Testis (tissue), 3 donors: ENCODE results near the gene ZNF599. TPM values are rescaled to one million over a fixed set of nuclear protein-coding genes. Genes with fewer than 3 reads are reported as not detected.
"Not testable (repeated sequence)": the region's sequence is repeated elsewhere in the genome, so short reads cannot be mapped to it uniquely, and the experiment has no call there.

ENCODE experiments used
- DNase-seq: peaks from one replicate; pipeline ENCODE4 v3.0.0-alpha.2; 2019
- H3K27ac ChIP-seq, 2 donors: fragments of 200-600 bp; sonication (generic); one replicate each; pipeline ENCODE4 v1.5.1; 2019
- H3K27me3 ChIP-seq: fragments of 200-600 bp; sonication (generic); one replicate; pipeline ENCODE4 v1.5.1; 2019
- H3K36me3 ChIP-seq: fragments of 200-600 bp; sonication (generic); one replicate; pipeline ENCODE4 v1.5.1; 2017; ENCODE audit warnings: low read depth; ENCODE audit errors: missing control alignments
- H3K4me1 ChIP-seq: fragments of 200-600 bp; sonication (generic); one replicate; pipeline ENCODE4 v1.5.1; 2019
- H3K4me3 ChIP-seq, 2 donors: fragments of 200-600 bp; sonication (generic); one replicate each; pipeline ENCODE4 v1.5.1; 2017 to 2019
- H3K9me3 ChIP-seq: fragments of 200-600 bp; sonication (generic); one replicate; pipeline ENCODE4 v1.5.1; 2017
- CTCF ChIP-seq, 3 experiments: fragments of 450-650 bp in 2 of 3; fragments of 200-600 bp in 1 of 3; sonication (generic) in 1 of 3; IDR thresholded peaks; one replicate each; pipeline ENCODE4 v1.5.1; 2016 to 2019; ENCODE audit warnings: antibody characterized with exemption in 3 of 3, mild to moderate bottlenecking in 2 of 3, moderate library complexity in 1 of 3
- POLR2A ChIP-seq: fragments of 450-650 bp; IDR thresholded peaks from one replicate; pipeline ENCODE4 v1.6.1; 2017; ENCODE audit warnings: antibody characterized with exemption, mild to moderate bottlenecking, moderate library complexity
- WGBS, 2 donors: methylation state at CpG; one replicate each; pipeline ENCODE4 v1.1.5; 2018; 5-methylcytosine and 5-hydroxymethylcytosine counted together
- intact Hi-C: fragments of 100-400 bp; cut with DNase I; formaldehyde crosslinking; loops from one replicate; pipeline ENCODE4 v1.15.1; 2023; ENCODE audit warnings: low total_unique reads
- polyA plus RNA-seq: library from polyadenylated mRNA; stranded (reverse); fragments of 350-450 nt; fragmentation: Illumina TruSeq; extraction: RNeasy Lipid Tissue Mini Kit (QIAGEN cat#74804); gene quantifications from one replicate; pipeline ENCODE4 v1.2.3, GENCODE V29; 2014; ENCODE audit warnings: low read depth, low replicate concordance; ENCODE audit not compliant: insufficient read depth
- total RNA-seq, 2 donors: library from RNA; depleted of rRNA; stranded (reverse); fragments of >200 nt; gene quantifications; one replicate each; pipeline ENCODE4 v1.2.3, GENCODE V29; 2016

Gene ZNF599
- total and polyA plus RNA-seq, 3 donors from 2014 or later, result 18.3 to 27.1 (median 26.4) TPM

DNA sequence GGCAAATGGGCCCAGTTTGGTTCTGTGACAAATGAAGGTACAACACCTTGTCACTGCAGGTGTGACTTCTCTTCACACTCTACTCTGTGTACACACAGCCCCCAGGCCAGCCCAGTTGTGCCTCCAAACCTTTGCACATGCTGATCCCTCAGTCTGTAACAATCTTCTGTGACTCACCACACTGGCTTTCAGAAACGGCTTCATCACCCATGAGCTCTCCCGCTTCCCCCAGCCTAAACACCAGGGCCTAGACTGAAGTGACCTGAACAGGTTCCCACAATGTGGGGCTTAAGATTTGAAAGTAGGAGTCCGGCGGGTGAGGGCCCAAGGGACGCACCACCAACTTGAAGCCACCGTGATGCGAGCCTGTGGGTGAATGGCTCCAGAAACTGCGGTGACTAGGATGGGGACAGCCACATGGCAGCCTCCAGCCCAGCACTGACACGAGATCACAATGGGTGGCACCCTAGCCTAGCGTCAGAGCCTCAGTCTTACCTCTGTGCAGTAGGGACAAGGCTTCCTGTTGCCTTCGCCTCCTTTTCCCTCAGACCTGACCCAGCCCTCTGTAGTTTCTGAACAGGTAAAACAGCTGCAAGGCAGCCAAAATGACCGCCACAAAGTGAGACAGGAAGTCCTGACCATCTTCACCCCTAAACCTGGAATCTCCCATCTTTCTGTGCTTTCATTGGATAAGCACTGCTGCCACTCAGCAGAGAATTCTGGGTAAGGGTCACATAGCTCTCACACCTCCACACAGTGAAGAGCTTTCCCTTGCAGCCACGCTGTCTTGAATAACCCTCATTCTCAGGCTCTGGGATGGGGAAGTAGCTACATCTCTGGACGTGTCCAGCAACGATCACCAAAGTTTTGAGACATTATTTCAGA is 34.2 kb upstream of the ZNF599 start:
- H3K36me3 ChIP-seq, result no peaks in the 10 kb centered on the region
- no peaks in the 10 kb centered on the region for H3K9me3 ChIP-seq
- no peak for DNase-seq
- WGBS, 2 donors, result 89 to 91% methylated on average over 12 to 14 of the region's 15 CpGs
- H3K4me1 ChIP-seq, result no peaks in the 10 kb centered on the region
- no peak for TF ChIP-seq CTCF (IDR thresholded peaks at IDR 0.05)
- TF ChIP-seq POLR2A, result no peak
- H3K27me3 ChIP-seq, result no peaks in the 10 kb centered on the region
- no peak overlapping the region for H3K4me3 ChIP-seq
- intact Hi-C loops, result no loop called here
- no peak overlapping the region for H3K27ac ChIP-seq

DNA sequence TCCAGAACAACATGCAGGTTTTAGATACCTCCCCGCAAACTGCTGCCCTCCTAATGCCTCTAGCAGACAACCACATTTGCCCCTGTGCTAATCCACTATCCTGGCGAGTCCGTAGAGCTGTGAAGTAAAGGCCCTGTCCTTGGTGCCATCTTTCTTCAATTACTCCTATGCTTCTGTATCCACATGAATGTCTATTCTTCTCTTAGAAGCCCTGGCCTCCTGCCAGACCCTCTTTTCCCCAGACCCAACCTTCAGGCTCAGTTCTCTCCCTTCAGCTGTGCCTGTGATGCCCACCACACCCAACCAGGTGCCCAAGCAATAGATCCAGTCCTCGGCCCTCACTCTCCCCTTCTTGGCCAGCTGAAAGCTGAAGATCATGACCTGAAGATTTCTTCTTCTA is 31.1 kb upstream of the ZNF599 start:
- Histone ChIP-seq H3K4me3 (no peak overlapping the region), H3K9me3 (no peaks in the 10 kb centered on the region), H3K36me3 (no peaks in the 10 kb centered on the region), H3K27me3 (no peaks in the 10 kb centered on the region), H3K27ac (no peak overlapping the region), H3K4me1 (no peaks in the 10 kb centered on the region)
- WGBS, 2 donors, result 85 to 89% methylated on average over 4 of the region's 4 CpGs
- DNase-seq, result no peak
- intact Hi-C loops, result no loop called here
- TF ChIP-seq CTCF (IDR thresholded peaks at IDR 0.05) (no peak), POLR2A (no peak)

GRCh38 chr19:34796953-34797352 is 23.9 kb upstream of the ZNF599 start:
- 86 to 92% methylated on average over 6 of the region's 6 CpGs for WGBS, 2 donors

GRCh38 chr19:34794066-34794960 is 21.3 kb upstream of the ZNF599 start:
- H3K36me3 ChIP-seq, result no peaks in the 10 kb centered on the region
- H3K4me1 ChIP-seq, result no peaks in the 10 kb centered on the region
- H3K27ac ChIP-seq, result no peak overlapping the region
- TF ChIP-seq CTCF (IDR thresholded peaks at IDR 0.05) (no peak), POLR2A (no peak)
- intact Hi-C loops, result no loop called here
- no peaks in the 10 kb centered on the region for H3K27me3 ChIP-seq
- no peak for DNase-seq
- WGBS, 2 donors, result 72 to 79% methylated on average over 9 of the region's 9 CpGs
- no peak overlapping the region for H3K4me3 ChIP-seq
- no peaks in the 10 kb centered on the region for H3K9me3 ChIP-seq

More at GRCh38 chr19:34796953-34797352, 23.9 kb upstream of the ZNF599 start:
- H3K36me3 ChIP-seq, DNase-seq, H3K27ac ChIP-seq, H3K9me3 ChIP-seq, H3K4me3 ChIP-seq, H3K4me1 ChIP-seq, H3K27me3 ChIP-seq, intact Hi-C loops: not testable (repeated sequence)

DNA sequence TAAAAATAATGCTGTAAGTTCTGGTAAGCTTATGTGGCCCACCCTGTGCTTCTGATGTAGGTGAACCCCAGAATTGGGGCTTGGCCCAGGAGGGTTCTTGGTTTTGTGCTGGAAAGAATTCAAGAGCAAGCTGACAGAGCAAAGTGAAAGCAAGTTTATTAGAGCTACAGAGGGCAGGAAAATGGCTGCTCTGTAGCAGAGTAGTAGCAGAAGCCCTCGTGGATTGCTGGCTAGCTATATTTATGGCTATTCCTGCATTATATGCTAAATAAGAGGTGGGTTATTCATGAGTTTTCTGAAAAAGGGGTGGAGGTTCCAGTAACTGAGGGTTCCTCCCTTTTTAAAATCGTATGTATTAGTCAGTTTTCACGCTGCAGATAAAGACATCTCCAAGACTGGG is 20.6 kb upstream of the ZNF599 start:
- WGBS, 2 donors, result 65 to 74% methylated on average over 3 of the region's 3 CpGs
- no peak for TF ChIP-seq CTCF (IDR thresholded peaks at IDR 0.05)
- TF ChIP-seq POLR2A, result no peak
- H3K27ac ChIP-seq, result no peak overlapping the region
- no peaks in the 10 kb centered on the region for H3K36me3 ChIP-seq
- no peaks in the 10 kb centered on the region for H3K4me1 ChIP-seq
- no peaks in the 10 kb centered on the region for H3K27me3 ChIP-seq
- H3K4me3 ChIP-seq, result no peak overlapping the region
- no peak for DNase-seq
- intact Hi-C loops, result no loop called here
- H3K9me3 ChIP-seq, result no peaks in the 10 kb centered on the region
